ENCODE results near the gene BCL6. TPM values are rescaled to one million over a fixed set of nuclear protein-coding genes. Genes with fewer than 3 reads are reported as not detected.

BCL6 gene
- total RNA-seq (2014; rRNA removed; shearing (Covaris generic)), result 8.1 and 10.2 TPM in 2 replicates
- polyA plus RNA-seq (2015; cell fraction: cytosol; rRNA removed), result 18.8 and 21.9 TPM in 2 replicates
- 54.8 and 72.5 TPM in 2 replicates for polyA plus RNA-seq (2015; cell fraction: nucleus; rRNA removed)

- DNase-seq (ENCODE audit: low read depth, low spot score), result peak; percentile 97
- in situ Hi-C loops (cut with HindIII; ENCODE audit: low pct_unique_long_range_greater_than_20kb, low sequenced_read_pairs), result loop anchor here (10.0 to 25.0 kb wide), 4 partner anchors 389 to 1399 kb away; no protein-coding TSS in a partner anchor
These were observed at the start of gene BCL6 for GRCh38 chr3:187745201-187746058. TSS of gene BCL6 (minus strand) at chr3:187745468. CDS start at chr3:187733693, 11,775 bp downstream.

- DNase-seq (ENCODE audit: low read depth, low spot score), result no peak
- in situ Hi-C loops (cut with HindIII; ENCODE audit: low pct_unique_long_range_greater_than_20kb, low sequenced_read_pairs), result no loop called here
These were observed 49.5 kb upstream of the BCL6 start for GRCh38 chr3:187794731-187795130.

- no peak for DNase-seq (ENCODE audit: low read depth, low spot score)
These were observed 48.4 kb upstream of the BCL6 start for GRCh38 chr3:187793618-187794017.

GRCh38 chr3:187792521-187792920 lies 47.3 kb upstream of the BCL6 start:
- no peak for DNase-seq (ENCODE audit: low read depth, low spot score)
- in situ Hi-C loops (cut with HindIII; ENCODE audit: low pct_unique_long_range_greater_than_20kb, low sequenced_read_pairs), result no loop called here

More at GRCh38 chr3:187793618-187794017, 48.4 kb upstream of the BCL6 start:
- in situ Hi-C loops (cut with HindIII; ENCODE audit: low pct_unique_long_range_greater_than_20kb, low sequenced_read_pairs), result no loop called here

GRCh38 chr3:187789872-187790271 lies 44.6 kb upstream of the BCL6 start:
- no peak for DNase-seq (ENCODE audit: low read depth, low spot score)
- in situ Hi-C loops (cut with HindIII; ENCODE audit: low pct_unique_long_range_greater_than_20kb, low sequenced_read_pairs), result no loop called here

- no peak for DNase-seq (ENCODE audit: low read depth, low spot score)
- in situ Hi-C loops (cut with HindIII; ENCODE audit: low pct_unique_long_range_greater_than_20kb, low sequenced_read_pairs), result no loop called here
These were observed 44.0 kb upstream of the BCL6 start for GRCh38 chr3:187788984-187789857.

- no peak for DNase-seq (ENCODE audit: low read depth, low spot score)
- in situ Hi-C loops (cut with HindIII; ENCODE audit: low pct_unique_long_range_greater_than_20kb, low sequenced_read_pairs), result no loop called here
These were observed 37.8 kb upstream of the BCL6 start for GRCh38 chr3:187783098-187783497.

- DNase-seq (ENCODE audit: low read depth, low spot score), result no peak
- in situ Hi-C loops (cut with HindIII; ENCODE audit: low pct_unique_long_range_greater_than_20kb, low sequenced_read_pairs), result no loop called here
These were observed 36.7 kb upstream of the BCL6 start for GRCh38 chr3:187782006-187782405.

GRCh38 chr3:187781001-187781400 lies 35.7 kb upstream of the BCL6 start:
- in situ Hi-C loops (cut with HindIII; ENCODE audit: low pct_unique_long_range_greater_than_20kb, low sequenced_read_pairs), result no loop called here
- DNase-seq (ENCODE audit: low read depth, low spot score), result no peak

- in situ Hi-C loops (cut with HindIII; ENCODE audit: low pct_unique_long_range_greater_than_20kb, low sequenced_read_pairs), result no loop called here
- no peak for DNase-seq (ENCODE audit: low read depth, low spot score)
These were observed 33.5 kb upstream of the BCL6 start for GRCh38 chr3:187778726-187779125.

- DNase-seq (ENCODE audit: low read depth, low spot score), result no peak
- in situ Hi-C loops (cut with HindIII; ENCODE audit: low pct_unique_long_range_greater_than_20kb, low sequenced_read_pairs), result no loop called here
These were observed 32.2 kb upstream of the BCL6 start for GRCh38 chr3:187777331-187777941.

GRCh38 chr3:187775549-187775948 lies 30.3 kb upstream of the BCL6 start:
- in situ Hi-C loops (cut with HindIII; ENCODE audit: low pct_unique_long_range_greater_than_20kb, low sequenced_read_pairs), result no loop called here
- DNase-seq (ENCODE audit: low read depth, low spot score), result no peak

- in situ Hi-C loops (cut with HindIII; ENCODE audit: low pct_unique_long_range_greater_than_20kb, low sequenced_read_pairs), result no loop called here
- no peak for DNase-seq (ENCODE audit: low read depth, low spot score)
These were observed 29.0 kb upstream of the BCL6 start for GRCh38 chr3:187774185-187774789.

GRCh38 chr3:187773233-187774184 lies 28.2 kb upstream of the BCL6 start:
- in situ Hi-C loops (cut with HindIII; ENCODE audit: low pct_unique_long_range_greater_than_20kb, low sequenced_read_pairs), result no loop called here
- no peak for DNase-seq (ENCODE audit: low read depth, low spot score)

- in situ Hi-C loops (cut with HindIII; ENCODE audit: low pct_unique_long_range_greater_than_20kb, low sequenced_read_pairs), result no loop called here
- no peak for DNase-seq (ENCODE audit: low read depth, low spot score)
These were observed 25.0 kb upstream of the BCL6 start for GRCh38 chr3:187770224-187770623.

GRCh38 chr3:187769771-187770170 lies 24.5 kb upstream of the BCL6 start:
- in situ Hi-C loops (cut with HindIII; ENCODE audit: low pct_unique_long_range_greater_than_20kb, low sequenced_read_pairs), result no loop called here
- no peak for DNase-seq (ENCODE audit: low read depth, low spot score)

All from SK-MEL-5 (cell line).